H1 (cell line): Measurements from ENCODE around the gene PARP14. TPM values are rescaled to one million over a fixed set of nuclear protein-coding genes. Genes with fewer than 3 reads are reported as not detected.

ENCODE experiments used
- CTCF ChIA-PET: fragments of 300-600 bp; sonication (Branson Sonifier 250); formaldehyde crosslinking; loops from one replicate; lab custom pipeline; 2021; ENCODE audit not compliant: partially characterized antibody; lab: Charles Lee
- POLR2A ChIA-PET: fragments of 300-600 bp; sonication (Branson Sonifier 250); formaldehyde crosslinking; loops from one replicate; lab custom pipeline; 2021; ENCODE audit warnings: inconsistent platforms; ENCODE audit not compliant: partially characterized antibody; lab: Charles Lee
- DNase-seq, 2 experiments: peaks; one replicate each; pipeline versions ENCODE4 v3.0.0 to v3.0.0-alpha.2; 2010 to 2022; ENCODE audit warnings: low spot score in 2 of 2, low read depth in 1 of 2, mixed read lengths in 1 of 2
- FAIRE-seq: peaks from 2 replicates; lab custom pipeline; 2011; peaks lifted over from hg19 to GRCh38; lab: Jason Lieb, UNC
- H2AFZ ChIP-seq: 2 replicates; pipeline ENCODE4 v1.8.1; 2012; ENCODE audit warnings: low read length, inconsistent platforms
- H2AK5ac ChIP-seq: 2 replicates; pipeline ENCODE4 v1.6.1; 2013; ENCODE audit warnings: low read depth, low read length
- H2BK120ac ChIP-seq: replicated peaks from 2 replicates; pipeline ENCODE3; 2013; ENCODE audit warnings: low read depth, low read length, inconsistent platforms
- H2BK12ac ChIP-seq: 2 replicates; pipeline ENCODE4 v1.6.1; 2013; ENCODE audit warnings: low read depth, low read length
- H2BK15ac ChIP-seq: 2 replicates; pipeline ENCODE4 v1.6.1; 2013; ENCODE audit warnings: low read length
- H2BK20ac ChIP-seq: 2 replicates; pipeline ENCODE4 v1.6.1; 2013; ENCODE audit warnings: low read length
- H2BK5ac ChIP-seq: 2 replicates; pipeline ENCODE4 v1.6.1; 2013; ENCODE audit warnings: low read depth, low read length
- H3K14ac ChIP-seq: 2 replicates; pipeline ENCODE4 v1.6.1; 2013; ENCODE audit warnings: inconsistent platforms; ENCODE audit not compliant: insufficient read length
- H3K18ac ChIP-seq: 2 replicates; pipeline ENCODE4 v1.6.1; 2013; ENCODE audit warnings: low read length; ENCODE audit errors: extremely low read depth
- H3K23ac ChIP-seq: 2 replicates; pipeline ENCODE4 v1.6.1; 2013; ENCODE audit warnings: inconsistent platforms; ENCODE audit not compliant: insufficient read length
- H3K23me2 ChIP-seq: 2 replicates; pipeline ENCODE4 v1.6.1; 2013; ENCODE audit warnings: low read depth, low read length
- H3K27ac ChIP-seq: 2 replicates; pipeline ENCODE4 v1.6.1; 2011; ENCODE audit warnings: low read depth, low read length, inconsistent platforms
- H3K27me3 ChIP-seq, 4 experiments: replicated peaks in 1 of 4; 1 replicate in 1 of 4; 2 replicates in 3 of 4; pipeline versions ENCODE4 v1.6.1 to v1.8.1; 2011 to 2013; ENCODE audit warnings: low read length in 3 of 4, mild to moderate bottlenecking in 3 of 4, inconsistent platforms in 2 of 4, mixed read lengths in 2 of 4, moderate library complexity in 1 of 4; ENCODE audit not compliant: control insufficient read depth in 3 of 4, insufficient read depth in 3 of 4; ENCODE audit errors: extremely low read depth in 1 of 4
- H3K36me3 ChIP-seq, 4 experiments: 2 replicates each; pipeline versions ENCODE4 v1.6.1 to v1.8.1; 2011 to 2013; ENCODE audit warnings: mild to moderate bottlenecking in 4 of 4, low read length in 3 of 4, moderate library complexity in 2 of 4, control low read depth in 1 of 4, inconsistent platforms in 1 of 4; ENCODE audit not compliant: insufficient read depth in 4 of 4, control insufficient read depth in 2 of 4
- H3K4ac ChIP-seq: replicated peaks from 2 replicates; pipeline ENCODE3; 2013; ENCODE audit warnings: low read length, low read depth, mixed read lengths, inconsistent platforms; ENCODE audit not compliant: insufficient read length
- H3K4me1 ChIP-seq, 4 experiments: replicated peaks in 1 of 4; 1 replicate in 1 of 4; 2 replicates in 3 of 4; pipeline versions ENCODE4 v1.6.1 to v1.8.1; 2011 to 2013; ENCODE audit warnings: low read length in 3 of 4, inconsistent platforms in 2 of 4, mixed read lengths in 1 of 4; ENCODE audit not compliant: insufficient read depth in 4 of 4, control insufficient read depth in 3 of 4
- H3K4me2 ChIP-seq, 2 experiments: 2 replicates each; pipeline versions ENCODE4 v1.6.1 to v1.8.1; 2011 to 2013; ENCODE audit warnings: low read depth in 2 of 2, low read length in 2 of 2, control low read depth in 1 of 2, inconsistent platforms in 1 of 2, mild to moderate bottlenecking in 1 of 2; ENCODE audit not compliant: insufficient read depth in 1 of 2
- H3K4me3 ChIP-seq, 4 experiments: fragments of 200-600, 300-600 bp in 1 of 4; sonication (generic), shearing (Covaris generic), sonication (Bioruptor Twin) in 1 of 4; 2 replicates each; pipeline versions ENCODE4 v1.5.1 to v1.8.1; 2011 to 2016; ENCODE audit warnings: low read length in 4 of 4, low read depth in 3 of 4, control low read depth in 2 of 4, inconsistent platforms in 2 of 4, mild to moderate bottlenecking in 2 of 4, mixed read lengths in 1 of 4, moderate library complexity in 1 of 4; ENCODE audit not compliant: insufficient read depth in 2 of 4; ENCODE audit errors: extremely low read depth in 1 of 4
- H3K56ac ChIP-seq: replicated peaks from 2 replicates; pipeline ENCODE3; 2013; ENCODE audit warnings: low read depth, mild to moderate bottlenecking, mixed read lengths, low read length, inconsistent platforms; ENCODE audit not compliant: insufficient read length
- H3K79me1 ChIP-seq: 2 replicates; pipeline ENCODE4 v1.6.1; 2013; ENCODE audit warnings: low read depth, low read length, control low read depth
- H3K79me2 ChIP-seq, 2 experiments: 2 replicates each; pipeline versions ENCODE4 v1.6.1 to v1.8.1; 2012 to 2013; ENCODE audit warnings: low read length in 2 of 2, mild to moderate bottlenecking in 2 of 2, inconsistent platforms in 1 of 2; ENCODE audit not compliant: insufficient read depth in 2 of 2, control insufficient read depth in 1 of 2
- H3K9ac ChIP-seq, 4 experiments: replicated peaks in 1 of 4; 1 replicate in 1 of 4; 2 replicates in 3 of 4; pipeline versions ENCODE4 v1.6.1 to v1.8.1; 2011 to 2013; ENCODE audit warnings: low read depth in 3 of 4, low read length in 3 of 4, control low read depth in 2 of 4, mild to moderate bottlenecking in 2 of 4, moderate library complexity in 2 of 4, inconsistent platforms in 1 of 4; ENCODE audit errors: extremely low read depth in 1 of 4
- H3K9me3 ChIP-seq, 2 experiments: 2 replicates each; pipeline versions ENCODE4 v1.6.1 to v1.8.1; 2012 to 2013; ENCODE audit warnings: mild to moderate bottlenecking in 2 of 2, moderate library complexity in 2 of 2, control low read depth in 1 of 2, inconsistent platforms in 1 of 2, low read depth in 1 of 2, low read length in 1 of 2, mixed read lengths in 1 of 2; ENCODE audit not compliant: insufficient read depth in 2 of 2
- H4K20me1 ChIP-seq, 2 experiments: replicated peaks in 1 of 2; 2 replicates each; pipeline versions ENCODE3 to v1.8.1; 2011 to 2013; ENCODE audit warnings: inconsistent platforms in 2 of 2, low read length in 2 of 2, mild to moderate bottlenecking in 1 of 2; ENCODE audit not compliant: insufficient read depth in 2 of 2, control insufficient read depth in 1 of 2
- H4K5ac ChIP-seq: 2 replicates; pipeline ENCODE4 v1.6.1; 2013; ENCODE audit warnings: low read length, low read depth, mixed read lengths, inconsistent platforms; ENCODE audit not compliant: insufficient read length
- H4K8ac ChIP-seq: 2 replicates; pipeline ENCODE4 v1.8.0; 2013; ENCODE audit warnings: mild to moderate bottlenecking, moderate library complexity, low read length, inconsistent platforms; ENCODE audit not compliant: insufficient read depth; ENCODE audit errors: extremely low read depth
- H4K91ac ChIP-seq: replicated peaks from 2 replicates; pipeline ENCODE3; 2013; ENCODE audit warnings: low read length, mixed read lengths, inconsistent platforms; ENCODE audit not compliant: insufficient read length
- JUND ChIP-seq: IDR thresholded peaks from 2 replicates; pipeline ENCODE4 v1.6.1; 2011; ENCODE audit warnings: mild to moderate bottlenecking, improper control_type of control experiment, low read length
- KDM4A ChIP-seq: IDR thresholded peaks from one replicate; pipeline ENCODE4 v1.7.1; 2012; ENCODE audit warnings: low read depth, mild to moderate bottlenecking, moderate library complexity, low read length, inconsistent platforms; ENCODE audit not compliant: severe bottlenecking
- YY1 ChIP-seq: IDR thresholded peaks from 2 replicates; pipeline ENCODE4 v1.6.1; 2011; ENCODE audit warnings: low read depth, mild to moderate bottlenecking, low read length
- WGBS, 2 experiments: shearing (Covaris generic) in 1 of 2; methylation state at CpG; one replicate each; pipeline versions ENCODE4 v1.1.6 to v1.1.7; 2013 to 2015; ENCODE audit warnings: low lambda C conversion rate in 2 of 2, mixed read lengths in 2 of 2, inconsistent platforms in 1 of 2, low coverage in 1 of 2, missing lambda C conversion rate in 1 of 2; ENCODE audit not compliant: insufficient replicate concordance in 2 of 2, insufficient coverage in 1 of 2, insufficient read length in 1 of 2; ENCODE audit errors: extremely low coverage in 1 of 2, missing lambda C conversion rate in 1 of 2; 5-methylcytosine and 5-hydroxymethylcytosine counted together
- polyA plus RNA-seq, 7 experiments: library from polyadenylated mRNA; depleted of rRNA in 3 of 7; stranded (reverse) in 5 of 7; unstranded in 2 of 7; fragments of >200 nt in 5 of 7; fragments of 200-250 nt in 2 of 7; gene quantifications; 1 replicate in 5 of 7; 2 replicates in 1 of 7; 4 replicates in 1 of 7; pipeline versions ENCODE4 v1.2.1 to v1.2.3, GENCODE V29; 2011 to 2013; ENCODE audit warnings: missing spikeins in 2 of 7, mixed read lengths in 2 of 7
- total RNA-seq: library from RNA; stranded (reverse); fragmentation: NEBNext Ultra II Directional; extraction: Animal tissue kit (Norgen Biotek cat#: 25700); gene quantifications from 2 replicates; pipeline ENCODE4 v1.2.1, GENCODE V29; 2021

Gene PARP14
- total and polyA plus RNA-seq, 2 of the 8 experiments (the other 6 are each of a cell fraction or from before 2014, with no cell fraction given) = 12.6 to 17.6 TPM

DNA sequence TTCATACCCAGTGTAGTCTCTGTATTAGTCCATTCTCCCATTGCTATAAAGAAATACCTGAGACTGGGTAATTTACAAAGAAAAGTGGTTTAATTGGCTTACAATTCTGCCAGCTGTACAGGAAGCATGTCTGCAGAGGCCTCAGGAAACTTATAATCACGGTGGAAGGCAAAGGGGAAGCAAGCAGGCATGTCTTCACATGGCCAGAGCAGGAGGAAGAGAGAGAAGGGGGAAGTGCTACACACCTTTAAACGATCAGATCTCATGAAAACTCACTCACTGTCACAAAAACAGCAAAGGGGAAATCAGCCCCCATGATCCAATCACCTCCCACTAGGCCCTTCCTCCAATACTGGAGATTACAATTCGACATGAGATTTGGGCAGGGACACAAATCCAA, 6.3 kb upstream of the PARP14 start:
- Histone ChIP-seq H2BK5ac (no peak overlapping the region), H3K14ac (no peak overlapping the region), H2AFZ (0 out of 2 replicates have a peak overlapping the region, but pooled peaks have one; percentile 37), H3K36me3 (no peaks in the 10 kb centered on the region)
- CTCF ChIA-PET = no interaction called here
- TF ChIP-seq KDM4A = no peak
- TF ChIP-seq JUND = no peak
- no peak for TF ChIP-seq YY1
- TF ChIP-seq, all 59 proteins: peak for 0
- Histone ChIP-seq H3K27ac (no peak overlapping the region), H2BK12ac (no peak overlapping the region), H3K79me2 (no peaks in the 10 kb centered on the region), H3K4me2 (no peak overlapping the region), H4K91ac (no peak overlapping the region), H2AK5ac (no peak overlapping the region), H3K4me3 (no peak overlapping the region), H3K79me1 (no peaks in the 10 kb centered on the region), H3K4ac (no peak overlapping the region), H4K20me1 (no peaks in the 10 kb centered on the region), H3K18ac (no peak overlapping the region), H3K23ac (no peak overlapping the region), H4K8ac (no peak overlapping the region), H3K27me3 (no peaks in the 10 kb centered on the region; a peak in 2 of 7 replicates), H2BK15ac (no peak overlapping the region), H3K56ac (no peak overlapping the region), H3K9ac (no peak overlapping the region), H3K23me2 (0 out of 2 replicates have a peak, but pooled peaks cover 1% of the 10 kb centered on the region), H4K5ac (no peak overlapping the region), H2BK20ac (no peak overlapping the region), H2BK120ac (no peak overlapping the region), H3K4me1 (peaks cover 0 to 2% (median 1%) of the 10 kb centered on the region in 4 experiments; a peak in 4 of 7 replicates), H3K9me3 (no peaks in the 10 kb centered on the region)
- DNase-seq (no peak), FAIRE-seq (no peak)
- 85% methylated on average over 3 of the region's 3 CpGs; no CpG with 5 or more reads in 1 of the 2 experiments for WGBS, 2 experiments
- POLR2A ChIA-PET = interaction anchor here (1.2 kb wide), 1 partner anchor 237 kb away, joined by 3 read pairs; no protein-coding TSS in a partner anchor
